HG02938 (cell line): ENCODE results near the gene FOXA1.
"Not testable (repeated sequence)": the region's sequence is repeated elsewhere in the genome, so short reads cannot be mapped to it uniquely, and the experiment has no call there.

Experiments
- ATAC-seq: cut with Tn5 transposase; IDR thresholded peaks from one replicate; pipeline ENCODE4 v1.9.1; 2021; ENCODE audit warnings: mild to moderate bottlenecking, moderate library complexity; ENCODE audit not compliant: unreplicated experiment

The FOXA1 gene

GRCh38 chr14:37563189-37563588 is 31.9 kb downstream of the FOXA1 start:
- ATAC-seq: no peak

DNA sequence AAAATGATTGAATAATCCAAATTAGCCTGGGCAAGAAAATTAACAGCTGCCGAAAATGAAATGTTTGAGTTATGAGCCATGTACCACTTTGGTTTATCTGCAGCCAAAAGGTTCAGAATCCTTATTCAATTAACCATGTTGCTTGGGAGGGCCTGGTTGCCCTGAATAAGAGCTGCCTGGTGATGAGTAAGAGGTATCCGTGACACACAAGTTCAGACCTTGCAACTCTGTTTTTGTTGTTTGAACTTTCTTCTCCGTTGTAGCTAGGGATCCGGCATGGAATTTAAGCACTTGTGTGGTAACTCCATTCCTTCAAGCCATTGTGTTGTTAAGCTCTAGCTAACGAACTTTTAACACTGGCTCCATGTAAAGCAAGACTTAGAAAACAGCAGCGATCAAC is 35.7 kb downstream of the FOXA1 start:
- ATAC-seq: no peak

DNA sequence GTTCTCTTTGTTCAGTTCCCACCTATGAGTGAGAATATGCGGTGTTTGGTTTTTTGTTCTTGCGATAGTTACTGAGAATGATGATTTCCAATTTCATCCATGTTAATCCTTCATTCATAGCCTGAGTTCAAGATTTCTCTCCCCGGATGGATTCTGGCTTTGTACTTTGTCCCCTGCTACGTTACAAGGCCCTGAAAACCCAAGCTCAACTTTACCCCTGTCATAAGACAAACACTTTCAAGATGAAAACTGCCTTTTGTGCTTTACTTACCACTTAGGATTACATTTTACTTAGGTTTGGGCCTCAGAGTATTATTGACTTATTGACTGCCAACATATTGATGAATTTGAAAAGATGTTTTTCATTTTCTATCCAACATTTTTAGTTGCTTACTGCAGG is 36.3 kb downstream of the FOXA1 start:
- no peak for ATAC-seq

DNA sequence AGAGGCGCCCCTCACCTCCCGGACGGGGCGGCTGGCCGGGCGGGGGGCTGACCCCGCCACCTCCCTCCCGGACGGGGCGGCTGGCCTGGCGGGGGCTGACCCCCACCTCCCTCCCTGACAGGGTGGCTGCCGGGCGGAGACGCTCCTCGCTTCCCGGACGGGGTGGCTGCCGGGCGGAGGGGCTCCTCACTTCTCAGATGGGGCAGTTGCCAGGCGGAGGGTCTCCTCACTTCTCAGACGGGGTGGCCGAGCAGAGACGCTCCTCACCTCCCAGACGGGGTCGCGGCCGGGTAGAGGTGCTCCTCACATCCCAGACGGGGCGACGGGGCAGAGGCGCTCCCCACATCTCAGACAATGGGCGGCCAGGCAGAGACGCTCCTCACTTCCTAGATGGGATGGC is 39.5 kb downstream of the FOXA1 start:
- ATAC-seq: not testable (repeated sequence)

DNA sequence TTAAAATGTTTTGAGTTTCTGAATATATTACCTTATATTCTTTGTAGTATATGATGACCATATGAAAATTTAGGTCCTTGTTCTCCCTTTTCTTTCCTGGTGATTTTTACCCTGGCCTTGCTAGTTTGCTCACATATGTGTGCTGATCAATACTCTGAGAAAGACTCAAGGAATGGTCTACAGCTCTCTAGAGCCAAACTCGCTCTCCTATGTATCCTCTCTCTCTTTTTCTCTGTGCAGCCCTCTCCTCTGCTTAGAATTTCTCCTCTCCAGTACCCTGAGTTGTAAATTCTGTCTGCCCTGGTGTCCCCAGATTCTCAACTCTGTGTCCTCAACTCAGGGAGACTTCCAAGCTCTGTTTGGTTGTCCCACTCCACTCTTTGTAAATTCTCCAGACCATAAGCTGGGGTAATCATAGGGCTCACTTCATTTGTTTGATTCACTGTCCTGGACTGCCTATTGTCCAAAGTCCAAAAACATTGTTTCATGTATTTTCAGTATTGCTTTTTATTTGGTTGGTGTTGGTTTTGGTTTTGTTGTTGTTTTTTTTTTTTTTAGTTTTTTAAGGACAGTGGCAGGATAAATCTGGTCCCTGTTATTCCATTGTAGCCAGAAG is 41.0 kb downstream of the FOXA1 start:
- no peak for ATAC-seq

- ATAC-seq: no peak
Observed at GRCh38 chr14:37551119-37551518, 43.9 kb downstream of the FOXA1 start.

DNA sequence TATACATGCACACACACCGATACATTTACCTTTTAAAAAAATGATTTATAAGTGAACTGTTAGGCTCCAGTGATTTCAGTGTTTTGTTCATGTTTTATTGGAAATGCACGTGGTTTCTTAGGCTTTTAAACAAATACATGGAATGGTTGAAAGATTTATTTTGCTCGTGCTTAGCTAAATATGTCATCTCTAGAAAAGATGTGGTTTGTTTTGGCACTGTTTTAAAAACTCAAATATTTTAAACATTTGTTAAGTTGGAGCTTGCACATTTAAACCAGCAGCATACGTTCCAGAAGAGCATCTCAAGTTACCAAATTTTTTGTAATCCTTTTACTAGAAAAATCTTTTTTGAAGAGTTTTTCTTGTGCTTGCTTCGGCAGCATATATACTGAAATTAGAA is 44.5 kb downstream of the FOXA1 start:
- ATAC-seq: no peak

DNA sequence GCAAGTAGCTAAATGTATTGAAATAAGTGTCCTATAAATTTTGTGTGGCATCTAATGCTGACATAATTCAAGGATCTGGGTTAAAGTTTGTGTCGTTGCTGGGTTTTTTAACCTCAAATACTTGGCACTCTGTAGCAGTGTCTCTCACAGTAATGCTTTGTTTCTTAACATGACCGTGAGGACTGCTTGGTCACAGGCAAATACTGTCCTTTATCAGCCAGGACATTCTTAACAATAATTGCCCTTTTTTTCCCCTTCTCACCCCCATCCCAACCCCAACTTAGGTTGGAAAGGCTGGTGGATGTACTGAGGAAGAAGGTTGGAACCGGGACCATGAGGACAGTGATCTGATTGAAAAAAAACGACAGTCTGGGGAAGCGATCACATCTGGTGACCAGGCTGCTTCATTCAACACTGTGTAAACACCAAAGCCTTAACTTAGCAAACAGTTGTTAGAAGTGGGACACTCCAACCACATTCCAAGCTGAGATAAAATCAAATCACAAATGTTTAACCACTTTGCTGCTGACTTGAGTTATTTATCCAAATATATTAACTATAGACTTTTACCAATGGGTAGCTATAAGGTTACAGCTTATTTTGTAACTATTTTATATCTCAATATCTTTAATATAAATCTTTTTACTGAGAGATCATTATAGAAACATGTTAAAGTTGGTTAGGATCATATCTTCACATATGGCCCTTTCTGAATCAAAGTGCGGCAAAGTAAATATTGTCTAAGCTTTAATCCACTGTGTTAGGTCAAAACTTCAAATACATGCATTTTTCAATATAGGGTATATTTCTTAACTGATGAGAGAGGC is 48.2 kb downstream of the FOXA1 start:
- no peak for ATAC-seq

GRCh38 chr14:37545174-37545573 is 49.9 kb downstream of the FOXA1 start:
- no peak for ATAC-seq

DNA sequence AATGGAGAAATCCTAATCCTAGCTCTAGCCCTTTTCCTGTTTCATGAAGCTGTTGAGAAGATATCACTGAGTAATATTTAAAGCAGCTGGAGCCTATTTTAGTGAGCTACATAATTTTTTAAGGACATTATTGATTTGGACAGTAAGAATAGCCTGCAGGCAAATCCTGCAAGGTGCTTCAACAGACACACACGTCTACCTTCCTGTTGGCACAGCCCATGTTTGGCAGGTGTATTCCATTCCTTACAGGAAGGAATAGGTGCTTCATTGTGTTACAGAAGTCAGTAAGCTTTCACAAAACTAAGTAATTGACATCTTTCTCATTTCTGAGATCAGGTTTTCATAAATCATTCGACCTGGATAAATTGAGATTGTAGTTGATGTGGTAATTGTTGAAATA is 50.6 kb downstream of the FOXA1 start:
- ATAC-seq: no peak

DNA sequence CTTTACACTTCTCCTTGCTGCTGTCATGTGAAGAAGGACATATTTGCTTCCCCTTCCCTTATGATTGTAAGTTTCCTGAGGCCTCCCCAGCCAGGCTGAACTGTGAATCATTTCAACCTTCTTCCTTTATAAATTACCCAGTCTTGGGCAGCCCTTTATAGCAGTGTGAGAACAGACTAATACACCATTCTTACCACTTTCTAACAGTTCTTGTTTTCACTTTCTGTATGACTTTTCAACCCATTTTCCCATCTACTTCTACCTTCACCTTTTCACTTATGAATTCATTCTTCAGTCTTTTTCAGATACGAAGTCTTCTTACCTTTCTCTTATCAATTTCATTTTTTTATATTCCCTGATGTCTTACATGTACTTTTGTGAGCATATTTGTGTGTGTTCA is 55.1 kb downstream of the FOXA1 start:
- no peak for ATAC-seq
